Aorta (tissue), 5 donors: ENCODE data around the gene APEX2. TPM values are rescaled to one million over a fixed set of nuclear protein-coding genes. Genes with fewer than 3 reads are reported as not detected.
A peak's percentile ranks its signal among the peaks of the same experiment; 100 is the strongest.
"Not testable (repeated sequence)": the region's sequence is repeated elsewhere in the genome, so short reads cannot be mapped to it uniquely, and the experiment has no call there.

Experiments used
- ATAC-seq: fragments of 200-7000 bp; cut with Tn5 transposase; one replicate; pipeline ENCODE4 v1.9.1; 2022; ENCODE audit warnings: moderate library complexity; ENCODE audit not compliant: low FRiP score
- DNase-seq, 2 donors: peaks; one replicate each; pipeline ENCODE4 v3.0.0-alpha.2; 2020
- H3K27ac ChIP-seq, 2 donors: one replicate each; pipeline ENCODE4 v1.5.1; 2013; ENCODE audit warnings: low read length in 2 of 2, mild to moderate bottlenecking in 2 of 2, moderate library complexity in 2 of 2, control low read depth in 1 of 2, inconsistent platforms in 1 of 2, low read depth in 1 of 2
- H3K27me3 ChIP-seq, 2 donors: one replicate each; pipeline ENCODE4 v1.6.1; 2013; ENCODE audit warnings: control low read depth in 1 of 2, low read length in 1 of 2, mild to moderate bottlenecking in 1 of 2, moderate library complexity in 1 of 2; ENCODE audit not compliant: insufficient read depth in 2 of 2, control insufficient read depth in 1 of 2
- H3K36me3 ChIP-seq, 2 donors: one replicate each; pipeline ENCODE4 v1.6.1; 2013; ENCODE audit warnings: control low read depth in 1 of 2, low read length in 1 of 2, mild to moderate bottlenecking in 1 of 2; ENCODE audit not compliant: insufficient read depth in 2 of 2, control insufficient read depth in 1 of 2
- H3K4me1 ChIP-seq, 2 donors: one replicate each; pipeline ENCODE4 v1.6.1; 2013; ENCODE audit warnings: low read length in 2 of 2, control low read depth in 1 of 2, mild to moderate bottlenecking in 1 of 2, moderate library complexity in 1 of 2; ENCODE audit not compliant: insufficient read depth in 2 of 2, control insufficient read depth in 1 of 2
- H3K4me3 ChIP-seq, 2 donors: one replicate each; pipeline ENCODE4 v1.5.1; 2013; ENCODE audit warnings: low read length in 2 of 2, control low read depth in 1 of 2, mild to moderate bottlenecking in 1 of 2
- H3K9me3 ChIP-seq: one replicate; pipeline ENCODE4 v1.6.1; 2013; ENCODE audit warnings: mild to moderate bottlenecking, low read length; ENCODE audit not compliant: control insufficient read depth
- WGBS, 2 donors: extraction: QIAGEN DNeasy Blood & Tissue Kit; methylation state at CpG; one replicate each; pipeline ENCODE4 v1.1.7; 2013; 5-methylcytosine and 5-hydroxymethylcytosine counted together
- intact Hi-C, 2 donors: fragments of 100-400 bp; cut with DNase I; formaldehyde crosslinking; loops; one replicate each; pipeline versions ENCODE4 v1.14.2 to v1.15.0; 2022
- polyA plus RNA-seq, 2 donors: library from polyadenylated mRNA; stranded (reverse); fragments of 200-250 nt; gene quantifications; one replicate each; pipeline ENCODE4 v1.2.3, GENCODE V29; 2013
- total RNA-seq, 2 donors: library from RNA; stranded (reverse); fragmentation: NEBNext Ultra II Directional; extraction: Animal tissue kit (Norgen Biotek cat#: 25700); gene quantifications; one replicate each; pipeline ENCODE4 v1.2.1, GENCODE V29; 2021
- donor health status: healthy with polysubstance abuse.
- donor health status: Bipolar disorder and iron deficiency.
- donor health status: DM: no; HTN: no; CAD: no.
- donor health status: DM: no; HTN: no; CAD: no.
- donor health status: DM: yes; HTN: yes; CAD: no.

APEX2 gene
- total and polyA plus RNA-seq, 4 donors: 6.0 to 10.1 (median 8.3) TPM

DNA sequence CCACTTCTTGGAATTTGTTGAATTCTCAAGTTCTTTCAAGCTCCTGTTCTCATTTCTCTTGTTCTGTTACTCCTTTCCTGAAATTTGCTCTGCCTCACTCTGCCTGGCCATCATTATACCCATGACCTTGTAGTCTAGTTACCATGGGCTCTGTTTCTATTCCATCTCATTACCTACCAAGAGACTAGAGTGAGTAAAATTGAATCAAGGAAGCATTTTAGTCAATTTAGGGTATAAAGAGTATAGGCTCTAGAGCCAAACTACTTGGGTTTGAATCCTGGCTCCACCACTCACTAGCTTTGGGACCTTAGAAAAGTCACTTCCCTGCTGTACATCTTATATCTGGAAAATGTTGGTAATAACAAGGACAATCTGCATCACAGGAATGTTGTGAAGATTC, 28.4 kb downstream of the APEX2 start:
- ATAC-seq (no peak), DNase-seq (no peak)
- Histone ChIP-seq H3K4me1 (no peaks in the 10 kb centered on the region), H3K9me3 (no peaks in the 10 kb centered on the region), H3K36me3 (no peaks in the 10 kb centered on the region), H3K27ac (no peak overlapping the region), H3K4me3 (no peak overlapping the region), H3K27me3 (no peaks in the 10 kb centered on the region)
- intact Hi-C loops: no loop called here

DNA sequence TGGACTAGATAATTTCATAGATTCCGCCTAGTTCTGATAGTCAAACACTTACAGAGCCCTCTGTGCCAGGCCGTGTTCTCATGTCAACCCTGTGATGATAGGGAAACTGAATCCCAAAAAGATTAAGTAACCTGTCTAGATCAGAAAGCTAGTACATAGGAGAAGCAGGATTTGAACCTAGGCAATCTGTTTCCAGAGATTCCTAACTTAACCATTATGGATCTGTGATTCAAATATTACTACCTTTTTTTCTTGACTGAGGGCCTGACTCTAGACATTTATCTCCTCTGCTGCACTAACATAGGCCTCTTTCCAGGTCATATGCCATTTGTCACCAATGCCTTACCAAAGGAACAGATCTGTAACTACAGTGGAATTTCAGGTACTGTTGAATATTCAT, 29.1 kb downstream of the APEX2 start:
- no peak for ATAC-seq

DNA sequence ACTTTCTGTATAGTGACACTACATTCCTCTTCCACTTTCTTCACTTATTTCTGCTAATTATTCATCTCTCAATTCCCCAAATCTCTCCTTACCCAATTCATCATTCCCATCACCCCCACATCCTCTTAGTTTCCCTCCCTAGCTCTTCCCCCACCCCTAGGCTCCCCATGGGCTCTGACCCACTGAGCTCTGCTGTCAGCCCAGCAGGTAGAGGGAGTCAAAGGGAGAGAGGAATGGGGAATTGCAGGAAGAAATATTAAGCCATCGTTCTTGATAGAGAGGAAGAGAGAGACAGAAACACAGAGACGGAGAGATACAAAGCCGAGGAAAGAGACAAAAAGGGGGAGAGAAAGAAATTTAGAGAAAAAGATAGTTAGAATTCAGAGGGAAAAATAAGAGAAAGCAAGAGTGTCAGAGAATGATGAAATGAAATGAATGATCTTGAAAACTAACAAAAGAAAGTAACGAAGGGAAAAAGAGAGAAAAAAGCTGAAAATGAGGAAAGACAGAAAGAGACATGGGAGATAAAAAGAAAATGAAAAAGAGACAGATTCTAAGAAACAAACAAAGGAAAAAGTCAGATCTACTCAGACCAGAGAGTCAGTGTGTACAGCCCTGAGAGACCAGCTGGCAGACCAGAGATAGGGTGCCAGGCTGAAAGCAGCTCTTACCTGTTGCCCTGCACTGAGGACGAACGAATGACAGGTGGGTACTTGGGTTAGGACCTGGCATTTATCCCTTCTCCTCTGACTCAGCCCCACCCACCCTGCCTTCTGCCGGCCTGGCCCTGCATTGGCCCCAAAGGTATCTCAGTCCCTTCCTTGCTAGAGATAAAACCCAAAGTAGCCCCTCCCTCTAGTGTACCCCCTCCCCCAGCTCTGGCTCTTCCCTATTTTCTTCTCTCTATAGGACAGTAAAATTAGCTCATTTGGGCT, 30.4 kb downstream of the APEX2 start, which contains the start of gene ALAS2:
TSS of gene ALAS2 (minus strand) at position 707 of the 935 bp plus-strand sequence. CDS start 4,977 bp downstream, outside the sequence.
- H3K4me3 ChIP-seq: no peak within 1 kb of the TSS
- no peak for DNase-seq
- H3K36me3 ChIP-seq: no peaks in the 10 kb centered on the region
- no peak for ATAC-seq
- no peaks in the 10 kb centered on the region for H3K4me1 ChIP-seq
- H3K27me3 ChIP-seq: no peaks in the 10 kb centered on the region
- intact Hi-C loops: no loop called here
- H3K9me3 ChIP-seq: no peaks in the 10 kb centered on the region
- WGBS, 2 donors: 65 to 81% methylated on average over 7 of the region's 7 CpGs
- H3K27ac ChIP-seq: no peak within 1 kb of the TSS

More for the DNA sequence above, 29.1 kb downstream of the APEX2 start:
- no peaks in the 10 kb centered on the region for H3K27me3 ChIP-seq
- WGBS, 2 donors: 51 to 87% methylated on average over 2 of the region's 2 CpGs
- no peak overlapping the region for H3K27ac ChIP-seq
- no peak overlapping the region for H3K4me3 ChIP-seq
- no peak for DNase-seq
- H3K36me3 ChIP-seq: no peaks in the 10 kb centered on the region
- intact Hi-C loops: no loop called here
- H3K9me3 ChIP-seq: no peaks in the 10 kb centered on the region
- H3K4me1 ChIP-seq: no peaks in the 10 kb centered on the region

DNA sequence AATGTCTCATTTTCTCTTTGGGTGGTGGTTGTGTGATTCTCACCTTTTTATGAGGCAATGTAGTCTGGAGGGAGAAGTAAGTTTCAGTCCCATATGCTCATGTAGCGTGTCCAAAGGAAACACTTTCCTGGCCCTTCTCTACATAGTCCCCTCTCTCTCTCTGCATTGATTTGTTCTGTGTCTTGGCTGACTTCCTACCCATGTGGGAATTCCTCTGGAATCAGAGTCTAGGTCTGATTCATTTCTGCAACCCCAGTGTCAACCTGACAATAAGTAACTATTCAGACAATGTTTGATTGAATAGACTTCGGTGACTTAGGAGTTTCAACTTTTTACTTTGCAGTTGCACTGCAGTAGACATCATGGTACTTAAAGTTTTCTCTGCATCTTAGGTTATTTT, 33.3 kb downstream of the APEX2 start:
- ATAC-seq (no peak), DNase-seq (no peak)
- no peaks in the 10 kb centered on the region for H3K27me3 ChIP-seq
- no peaks in the 10 kb centered on the region for H3K9me3 ChIP-seq
- no peak overlapping the region for H3K27ac ChIP-seq
- intact Hi-C loops: no loop called here
- no peaks in the 10 kb centered on the region for H3K4me1 ChIP-seq
- no peaks in the 10 kb centered on the region for H3K36me3 ChIP-seq
- WGBS, 2 donors: 29 to 39% methylated on average over 2 of the region's 2 CpGs
- H3K4me3 ChIP-seq: no peak overlapping the region

DNA sequence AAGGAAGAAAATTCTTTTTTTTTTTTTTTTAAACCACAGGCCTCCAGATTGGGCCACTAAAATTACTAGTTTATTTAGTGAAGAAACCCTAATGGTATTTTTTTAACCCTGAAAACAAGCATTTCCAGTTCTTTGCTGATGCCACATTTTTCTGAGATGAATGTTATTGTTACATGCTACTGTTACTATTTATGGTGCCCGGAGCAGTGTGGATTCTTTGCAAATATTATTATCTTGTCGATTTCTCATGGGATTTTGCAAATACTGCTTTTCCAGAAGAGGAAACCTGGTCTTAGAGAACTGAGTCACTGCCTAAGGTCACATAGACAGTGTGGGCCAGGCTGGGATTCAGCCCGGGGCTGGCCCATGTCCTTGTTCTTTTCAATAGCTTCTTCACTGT, 39.3 kb downstream of the APEX2 start:
- H3K27me3 ChIP-seq: no peaks in the 10 kb centered on the region
- no peak overlapping the region for H3K4me3 ChIP-seq
- no peak for DNase-seq
- H3K9me3 ChIP-seq: no peaks in the 10 kb centered on the region
- no peaks in the 10 kb centered on the region for H3K36me3 ChIP-seq
- no peak overlapping the region for H3K27ac ChIP-seq
- no peaks in the 10 kb centered on the region for H3K4me1 ChIP-seq
- WGBS, 2 donors: 54 to 58% methylated on average over 3 of the region's 3 CpGs
- intact Hi-C loops: no loop called here
- ATAC-seq: no peak

DNA sequence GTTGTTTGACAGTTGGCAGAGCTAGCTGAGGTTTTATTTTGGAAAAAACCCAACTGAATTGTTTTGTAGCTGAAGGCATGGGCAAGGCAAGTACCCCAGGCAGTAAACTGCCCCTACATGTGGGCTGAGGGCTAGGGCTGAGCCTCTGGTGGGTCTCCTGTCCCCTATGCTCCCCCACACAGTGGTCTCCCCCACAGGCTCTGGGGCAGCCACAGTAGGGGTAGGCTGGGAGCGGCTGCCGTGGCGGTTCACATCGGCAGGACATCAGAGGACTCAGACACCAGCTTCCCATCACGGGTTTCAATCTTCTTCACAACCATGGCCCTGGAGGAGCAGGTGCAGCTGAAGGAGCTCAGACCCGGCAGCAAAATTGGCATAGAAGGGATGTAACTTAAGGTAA, 41.4 kb downstream of the APEX2 start:
- H3K27ac ChIP-seq: no peak overlapping the region
- no peaks in the 10 kb centered on the region for H3K9me3 ChIP-seq
- H3K27me3 ChIP-seq: no peaks in the 10 kb centered on the region
- 92 to 95% methylated on average over 6 of the region's 6 CpGs for WGBS, 2 donors
- no peaks in the 10 kb centered on the region for H3K4me1 ChIP-seq
- no peak overlapping the region for H3K4me3 ChIP-seq
- ATAC-seq (no peak), DNase-seq (no peak)
- intact Hi-C loops: no loop called here
- no peaks in the 10 kb centered on the region for H3K36me3 ChIP-seq

DNA sequence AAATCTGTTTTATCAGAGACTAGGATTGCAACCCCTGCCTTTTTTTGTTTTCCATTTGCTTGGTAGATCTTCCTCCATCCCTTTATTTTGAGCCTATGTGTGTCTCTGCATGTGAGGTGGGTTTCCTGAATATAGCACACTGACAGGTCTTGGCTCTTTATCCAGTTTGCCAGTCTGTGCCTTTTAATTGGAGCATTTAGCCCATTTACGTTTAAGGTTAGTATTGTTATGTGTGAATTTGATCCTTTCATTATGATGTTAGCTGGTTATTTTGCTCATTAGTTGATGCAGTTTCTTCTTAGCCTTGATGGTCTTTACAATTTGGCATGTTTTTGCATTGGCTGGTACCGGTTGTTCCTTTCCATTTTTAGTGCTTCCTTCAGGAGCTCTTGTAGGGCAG, 50.4 kb downstream of the APEX2 start:
- not testable (repeated sequence) for H3K9me3 ChIP-seq, H3K4me3 ChIP-seq, ATAC-seq, H3K27me3 ChIP-seq, H3K36me3 ChIP-seq, H3K4me1 ChIP-seq, DNase-seq, H3K27ac ChIP-seq
- WGBS, 2 donors: 75 to 84% methylated on average over 2 of the region's 2 CpGs
- intact Hi-C loops: loop anchor here in 1 of 2 donors (10.0 kb wide), 1 partner anchor 1736 kb away; no protein-coding TSS in a partner anchor

DNA sequence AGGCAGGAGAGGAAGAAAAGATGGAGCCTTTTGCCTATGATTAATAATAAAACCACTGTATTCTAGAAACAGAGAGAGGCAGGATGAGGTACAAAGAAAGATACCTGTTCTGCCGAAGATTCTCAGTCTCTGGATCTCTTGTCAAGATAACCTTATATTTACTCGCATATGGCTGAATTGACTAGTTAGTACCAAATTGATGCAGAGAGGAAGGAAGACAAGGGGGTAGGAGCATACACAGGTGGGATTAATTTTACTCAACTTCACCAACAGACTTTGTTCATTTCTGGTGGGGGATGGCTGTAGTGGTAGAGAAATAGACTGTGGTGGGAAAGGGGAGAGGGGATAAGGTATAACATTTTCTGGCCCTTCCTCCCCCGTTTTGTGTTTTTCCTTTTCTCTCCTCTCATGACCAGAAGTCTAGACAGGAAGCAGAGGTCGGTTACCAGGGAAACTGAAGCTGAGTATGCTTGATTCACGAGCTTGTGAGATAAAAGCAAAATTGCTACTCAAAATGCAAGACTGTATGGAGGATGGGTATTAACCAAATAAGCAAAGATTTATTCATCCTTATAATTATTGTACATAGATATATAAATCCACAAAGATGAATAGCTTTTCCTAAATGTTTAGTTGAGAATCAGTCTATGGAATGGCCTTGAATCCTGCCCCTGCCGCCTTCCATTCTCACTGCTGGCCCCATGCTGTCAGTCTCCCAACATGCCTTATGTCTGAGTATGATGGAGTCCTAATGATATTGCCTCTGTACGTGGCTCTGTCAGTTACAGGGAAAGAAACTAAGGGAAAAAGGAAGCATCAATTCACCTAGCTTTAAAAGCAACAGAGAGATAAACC, 56.9 kb downstream of the APEX2 start:
- no peak for DNase-seq
- Histone ChIP-seq H3K27ac (no peak overlapping the region), H3K9me3 (no peaks in the 10 kb centered on the region), H3K36me3 (no peaks in the 10 kb centered on the region), H3K4me3 (peak overlapping the region in 1 of 2 donors; percentile 26), H3K4me1 (peaks cover 0 to 1% of the 10 kb centered on the region in 2 donors), H3K27me3 (no peaks in the 10 kb centered on the region)
- ATAC-seq: no peak
- intact Hi-C loops: loop anchor here (5.0 to 10.0 kb wide), 3 partner anchors 165 to 1742 kb away; no protein-coding TSS in a partner anchor
- WGBS, 2 donors: 5 to 22% methylated on average over 7 of the region's 7 CpGs
